ENCODE data around the gene PIP5KL1. TPM values are rescaled to one million over a fixed set of nuclear protein-coding genes. Genes with fewer than 3 reads are reported as not detected.

The PIP5KL1 gene
- total RNA-seq, 3 donors from 2014 or later = 2.3 to 3.5 (median 2.8) TPM

DNA sequence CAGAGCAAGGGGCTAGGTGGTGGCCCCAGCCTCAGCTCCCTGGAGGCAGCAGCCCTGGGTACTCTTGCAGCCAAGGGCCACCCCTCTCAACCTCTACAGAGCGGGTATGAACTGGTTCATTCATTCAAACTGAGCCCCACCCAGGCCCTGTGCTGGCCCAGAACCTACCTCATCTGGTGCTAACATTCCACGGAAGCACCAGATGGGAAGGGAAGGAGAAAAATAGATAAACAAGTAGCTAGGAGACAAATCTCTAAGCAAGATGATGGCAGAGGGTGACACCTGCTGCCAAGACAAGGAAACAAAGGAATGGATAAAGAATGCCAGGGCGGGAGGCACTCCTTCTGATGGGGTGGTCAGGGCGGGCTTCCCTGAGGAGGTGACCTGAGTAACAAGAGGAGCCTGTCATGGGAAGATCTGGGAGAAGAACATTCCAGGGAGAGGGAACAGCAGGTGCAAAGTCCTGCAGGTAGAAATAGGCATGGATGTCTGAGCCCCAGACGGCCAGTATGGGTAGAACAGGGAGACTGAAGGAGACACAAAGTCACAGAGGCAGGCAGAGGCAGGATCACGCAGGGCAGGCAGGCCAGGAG is 19.9 kb downstream of the PIP5KL1 start:
- peaks cover 14% of the 10 kb centered on the region for H3K36me3 Mint-ChIP-seq (ENCODE audit: insufficient read depth)
- no peaks in the 10 kb centered on the region for H3K27me3 Mint-ChIP-seq (ENCODE audit: low read depth)
- H3K9me3 Mint-ChIP-seq = no peaks in the 10 kb centered on the region
- ATAC-seq (no peak), DNase-seq (no peak)
- H3K4me1 Mint-ChIP-seq (ENCODE audit: low read depth) = peaks cover 40% of the 10 kb centered on the region
- no peak overlapping the region for H3K4me3 Mint-ChIP-seq

DNA sequence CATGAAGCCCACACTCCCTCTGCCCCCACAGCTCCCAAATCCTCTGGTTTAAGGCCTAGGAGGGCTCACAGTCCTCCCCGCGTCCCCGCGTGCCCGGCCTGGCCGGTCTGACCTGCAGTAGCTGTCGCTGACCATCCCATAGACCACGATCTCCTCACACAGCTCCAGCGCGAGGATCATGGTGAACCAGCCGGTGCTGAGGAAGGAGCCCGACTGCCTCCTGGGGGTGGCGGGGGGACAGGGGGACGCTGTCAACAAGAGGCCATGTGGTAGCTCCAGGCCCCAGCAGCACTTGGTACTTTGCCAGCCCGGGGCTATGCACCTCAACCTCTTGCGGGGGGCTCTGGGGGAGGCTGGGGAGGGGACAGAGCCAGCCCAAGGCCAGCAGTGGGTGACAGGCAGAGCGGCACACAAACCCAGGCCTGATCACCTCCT is 20.7 kb downstream of the PIP5KL1 start:
- peaks cover 14% of the 10 kb centered on the region for H3K36me3 Mint-ChIP-seq (ENCODE audit: insufficient read depth)
- H3K4me1 Mint-ChIP-seq (ENCODE audit: low read depth) = peaks cover 41% of the 10 kb centered on the region
- no peaks in the 10 kb centered on the region for H3K9me3 Mint-ChIP-seq

GRCh38 chr9:127908660-127908926 is 22.0 kb downstream of the PIP5KL1 start:
- H3K9me3 Mint-ChIP-seq = no peaks in the 10 kb centered on the region
- no peaks in the 10 kb centered on the region for H3K27me3 Mint-ChIP-seq (ENCODE audit: low read depth)
- H3K36me3 Mint-ChIP-seq (ENCODE audit: insufficient read depth) = peaks cover 14% of the 10 kb centered on the region
- ATAC-seq = no peak
- peaks cover 51% of the 10 kb centered on the region for H3K4me1 Mint-ChIP-seq (ENCODE audit: low read depth)
- H3K4me3 Mint-ChIP-seq = no peak overlapping the region
- DNase-seq = no peak

More for the DNA sequence above, 20.7 kb downstream of the PIP5KL1 start:
- ATAC-seq (no peak), DNase-seq (no peak)
- H3K27me3 Mint-ChIP-seq (ENCODE audit: low read depth) = no peaks in the 10 kb centered on the region
- no peak overlapping the region for H3K4me3 Mint-ChIP-seq

- no peaks in the 10 kb centered on the region for H3K9me3 Mint-ChIP-seq
- H3K4me1 Mint-ChIP-seq (ENCODE audit: low read depth) = peaks cover 56% of the 10 kb centered on the region
- H3K27me3 Mint-ChIP-seq (ENCODE audit: low read depth) = no peaks in the 10 kb centered on the region
- no peak for ATAC-seq
- DNase-seq = no peak
- H3K36me3 Mint-ChIP-seq (ENCODE audit: insufficient read depth) = peaks cover 14% of the 10 kb centered on the region
- H3K4me3 Mint-ChIP-seq = no peak overlapping the region
These were observed 22.5 kb downstream of the PIP5KL1 start for GRCh38 chr9:127907867-127908659.

- Mint-ChIP-seq H3K27me3 (ENCODE audit: low read depth) (no peaks in the 10 kb centered on the region), H3K4me3 (peak overlapping the region; percentile 86), H3K36me3 (ENCODE audit: insufficient read depth) (peaks cover 6% of the 10 kb centered on the region), H3K4me1 (ENCODE audit: low read depth) (peaks cover 58% of the 10 kb centered on the region), H3K9me3 (no peaks in the 10 kb centered on the region)
- ATAC-seq (peak; percentile 71 to 73), DNase-seq (peak; percentile 63)
These were observed 24.8 kb downstream of the PIP5KL1 start for GRCh38 chr9:127905788-127906191.

DNA sequence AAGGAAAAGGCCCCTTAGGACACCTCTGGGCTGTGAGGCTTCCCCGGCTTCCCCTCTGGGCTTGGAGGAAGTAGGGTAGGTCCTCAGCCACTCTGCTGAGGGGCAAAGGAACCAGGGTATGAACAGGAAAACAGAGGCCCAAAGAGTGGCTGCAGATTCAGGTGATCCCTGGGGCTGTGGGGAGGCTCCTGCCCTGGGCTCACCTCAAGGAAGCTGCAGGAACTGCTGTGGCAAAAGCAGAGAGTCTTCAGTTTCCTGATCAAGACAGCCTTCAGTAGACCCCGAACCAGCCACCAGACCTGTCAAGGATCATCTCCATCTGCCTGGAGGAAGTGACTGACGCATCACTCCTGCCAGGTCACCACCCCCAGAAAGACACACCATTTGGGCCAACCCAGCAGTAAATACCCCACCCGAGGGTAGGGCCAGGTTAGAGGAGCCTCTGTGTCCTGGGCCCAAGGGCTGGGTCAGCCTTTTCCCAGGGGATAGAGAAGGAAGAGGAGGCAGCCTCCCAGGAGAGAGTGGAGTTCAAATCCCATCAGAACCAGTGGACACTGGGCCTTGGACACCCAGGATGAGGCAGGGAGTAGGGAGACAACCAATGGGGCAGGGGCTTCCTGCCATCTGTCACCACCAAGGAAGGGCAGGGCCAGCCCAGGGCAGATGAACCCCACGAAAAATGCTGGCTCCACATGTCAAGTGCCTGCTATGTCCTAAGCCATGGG is 25.4 kb downstream of the PIP5KL1 start:
- DNase-seq (peak; percentile 51), ATAC-seq (peak; percentile 70 to 73)
- H3K4me1 Mint-ChIP-seq (ENCODE audit: low read depth) = peaks cover 55% of the 10 kb centered on the region
- H3K36me3 Mint-ChIP-seq (ENCODE audit: insufficient read depth) = peaks cover 4% of the 10 kb centered on the region
- H3K9me3 Mint-ChIP-seq = no peaks in the 10 kb centered on the region
- peak overlapping the region; percentile 86 for H3K4me3 Mint-ChIP-seq
- H3K27me3 Mint-ChIP-seq (ENCODE audit: low read depth) = no peaks in the 10 kb centered on the region

DNA sequence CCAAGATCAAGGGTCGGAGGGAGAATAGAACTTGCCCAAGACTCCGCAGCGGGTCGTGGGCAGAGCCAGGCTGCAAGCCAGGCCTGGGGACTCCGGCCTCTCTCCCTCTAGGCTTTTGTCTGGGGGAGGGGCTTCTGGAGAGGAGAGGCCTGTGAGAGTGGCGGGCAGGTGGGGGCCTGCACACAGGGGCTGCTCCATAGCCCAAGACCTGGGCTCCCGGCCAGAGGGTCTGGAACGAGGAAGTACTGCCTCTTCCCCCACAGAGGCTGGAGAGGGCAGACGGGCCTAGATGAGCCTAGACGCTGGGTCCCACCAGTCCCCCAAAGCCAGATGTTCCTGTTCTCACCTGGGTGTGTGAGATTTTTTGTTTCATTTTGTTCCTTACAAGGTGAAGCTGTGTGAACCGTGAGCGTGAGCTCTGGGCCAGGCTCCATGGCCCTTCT is 26.0 kb downstream of the PIP5KL1 start:
- Mint-ChIP-seq H3K9me3 (no peaks in the 10 kb centered on the region), H3K36me3 (ENCODE audit: insufficient read depth) (peaks cover 2% of the 10 kb centered on the region), H3K27me3 (ENCODE audit: low read depth) (no peaks in the 10 kb centered on the region), H3K4me3 (peak overlapping the region; percentile 86), H3K4me1 (ENCODE audit: low read depth) (peaks cover 60% of the 10 kb centered on the region)
- DNase-seq (no peak), ATAC-seq (peak; percentile 3 to 5)

- peak overlapping the region; percentile 86 for H3K4me3 Mint-ChIP-seq
- peak; percentile 49 for DNase-seq
These were observed 26.8 kb downstream of the PIP5KL1 start for GRCh38 chr9:127903557-127904475.

DNA sequence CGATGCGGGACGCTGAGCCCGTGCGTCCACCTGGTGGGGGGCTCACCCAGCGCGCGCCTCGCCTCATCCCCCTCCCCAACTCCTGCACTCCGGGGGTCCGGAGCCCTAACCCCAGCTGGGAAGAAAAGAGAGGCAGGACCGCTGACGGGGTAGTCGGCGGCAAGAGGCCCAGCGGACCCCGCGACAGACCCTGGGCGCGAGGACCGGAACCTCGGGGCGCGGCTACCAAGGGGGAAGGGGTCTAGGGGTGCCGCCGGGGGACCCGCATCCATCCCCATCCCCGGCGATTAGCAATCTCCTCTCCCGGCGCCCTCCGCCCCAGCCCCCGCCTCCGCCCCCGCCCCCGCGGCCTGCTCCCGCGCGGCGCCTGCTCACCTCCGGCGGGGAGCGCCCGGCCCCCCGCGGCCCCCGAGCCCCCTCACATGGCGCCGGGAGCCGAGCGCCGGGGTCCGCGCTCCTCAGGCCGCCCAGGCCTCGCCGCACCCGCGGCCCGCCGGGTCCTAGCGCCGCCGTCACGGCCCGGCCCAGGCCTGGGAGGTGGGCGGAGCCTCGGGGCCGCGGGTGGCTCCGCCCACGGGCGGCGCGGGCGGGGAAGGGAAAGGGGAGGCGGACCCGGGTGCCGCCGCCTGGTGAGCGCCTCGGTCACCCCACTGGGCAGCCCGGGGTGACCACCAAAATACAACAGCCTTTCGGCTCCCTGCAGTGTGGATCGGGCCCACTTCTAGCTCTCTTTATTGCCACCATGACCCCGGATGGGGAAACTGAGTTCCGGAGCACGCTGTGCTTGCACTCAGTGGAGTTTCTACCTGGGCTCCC is 31.2 kb downstream of the PIP5KL1 start, which contains the start of gene ST6GALNAC6:
Gene ST6GALNAC6, minus strand, starts transcription at position 476 of the 816 bp plus-strand sequence. CDS start 1,622 bp downstream, outside the sequence.
- peaks cover 22% of the 10 kb centered on the region for H3K36me3 Mint-ChIP-seq (ENCODE audit: insufficient read depth)
- ATAC-seq (peak; percentile 87 to 88), DNase-seq (peak; percentile 60)
- peak within 1 kb of the TSS; percentile 86 for H3K4me3 Mint-ChIP-seq
- no peaks in the 10 kb centered on the region for H3K9me3 Mint-ChIP-seq
- peaks cover 45% of the 10 kb centered on the region for H3K4me1 Mint-ChIP-seq (ENCODE audit: low read depth)
- H3K27me3 Mint-ChIP-seq (ENCODE audit: low read depth) = no peaks in the 10 kb centered on the region

More at GRCh38 chr9:127903557-127904475, 26.8 kb downstream of the PIP5KL1 start:
- H3K27me3 Mint-ChIP-seq (ENCODE audit: low read depth) = no peaks in the 10 kb centered on the region
- H3K9me3 Mint-ChIP-seq = no peaks in the 10 kb centered on the region
- ATAC-seq = peak; percentile 8 to 10
- no peaks in the 10 kb centered on the region for H3K36me3 Mint-ChIP-seq (ENCODE audit: insufficient read depth)
- H3K4me1 Mint-ChIP-seq (ENCODE audit: low read depth) = peaks cover 60% of the 10 kb centered on the region

GRCh38 chr9:127898433-127899127 is 32.0 kb downstream of the PIP5KL1 start:
- peak overlapping the region; percentile 86 for H3K4me3 Mint-ChIP-seq
- peaks cover 30% of the 10 kb centered on the region for H3K36me3 Mint-ChIP-seq (ENCODE audit: insufficient read depth)
- ATAC-seq (peak; percentile 19 to 21), DNase-seq (no peak)
- H3K9me3 Mint-ChIP-seq = peaks cover 5% of the 10 kb centered on the region
- H3K27me3 Mint-ChIP-seq (ENCODE audit: low read depth) = no peaks in the 10 kb centered on the region
- H3K4me1 Mint-ChIP-seq (ENCODE audit: low read depth) = peaks cover 40% of the 10 kb centered on the region

- Mint-ChIP-seq H3K36me3 (ENCODE audit: insufficient read depth) (peaks cover 43% of the 10 kb centered on the region), H3K9me3 (peaks cover 8% of the 10 kb centered on the region), H3K4me1 (ENCODE audit: low read depth) (peaks cover 39% of the 10 kb centered on the region), H3K4me3 (no peak overlapping the region), H3K27me3 (ENCODE audit: low read depth) (no peaks in the 10 kb centered on the region)
- no peak for DNase-seq
- peak; percentile 18 to 22 for ATAC-seq
These were observed 33.3 kb downstream of the PIP5KL1 start for GRCh38 chr9:127897193-127897692.

DNA sequence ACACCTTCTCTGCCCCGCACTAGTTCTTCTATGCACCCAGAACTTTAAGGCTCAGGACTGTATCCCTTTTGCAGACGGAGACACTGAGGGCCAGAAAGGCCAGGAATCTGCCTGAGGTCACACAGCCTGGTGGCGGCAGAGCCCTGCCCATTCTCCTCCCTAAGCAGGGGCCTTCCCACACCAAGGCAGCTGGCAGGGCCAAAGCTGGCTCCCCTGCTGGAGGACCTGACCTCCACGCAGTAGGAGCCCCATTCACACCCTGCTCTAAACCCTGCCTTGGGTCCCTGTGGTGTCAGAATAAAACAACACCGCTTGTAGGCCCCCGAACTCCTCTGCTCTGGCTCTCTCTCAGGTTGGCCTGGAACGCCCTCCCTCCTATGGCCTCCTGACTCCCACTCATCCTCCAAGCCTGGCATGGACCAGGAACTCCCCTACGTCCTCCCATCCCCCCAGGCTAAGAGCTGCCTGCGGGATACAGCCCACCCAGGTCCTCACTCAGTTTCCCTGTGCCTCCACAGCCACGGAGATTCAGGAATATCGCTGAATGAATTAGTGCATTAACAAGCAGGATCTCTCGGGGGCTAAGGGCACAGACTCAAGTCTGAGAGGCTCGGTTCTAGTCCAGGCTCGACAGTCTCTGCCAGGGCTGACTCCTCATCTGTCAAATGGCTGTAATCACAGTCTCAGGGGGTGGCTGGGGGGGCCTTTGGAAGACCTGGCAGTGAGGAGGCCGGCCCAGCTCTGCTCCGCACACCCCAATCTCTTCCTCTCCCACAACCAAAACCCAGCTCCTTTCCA is 34.0 kb downstream of the PIP5KL1 start:
- H3K36me3 Mint-ChIP-seq (ENCODE audit: insufficient read depth) = peaks cover 43% of the 10 kb centered on the region
- ATAC-seq = no peak
- DNase-seq = no peak
- no peaks in the 10 kb centered on the region for H3K27me3 Mint-ChIP-seq (ENCODE audit: low read depth)
- H3K9me3 Mint-ChIP-seq = peaks cover 8% of the 10 kb centered on the region
- no peak overlapping the region for H3K4me3 Mint-ChIP-seq
- peaks cover 33% of the 10 kb centered on the region for H3K4me1 Mint-ChIP-seq (ENCODE audit: low read depth)
